ENCODE results near the gene CDO1.
A peak's percentile ranks its signal among the peaks of the same experiment; 100 is the strongest.

CDO1 gene

GRCh38 chr5:115816226-115817081 is at the start of gene CDO1:
TSS of gene CDO1 (minus strand) at chr5:115816659. CDS start at chr5:115816397, 262 bp downstream.
- H3K4me3 ChIP-seq (ENCODE audit: low read length in 2 of 2) = peak within 1 kb of the TSS; percentile 38 to 71
- H3K9ac ChIP-seq (ENCODE audit: low read depth in 1 of 2, low read length in 2 of 2) = no peak within 1 kb of the TSS
- H3K27ac ChIP-seq (ENCODE audit: low read depth in 2 of 2, low read length in 2 of 2) = no peak within 1 kb of the TSS
- H3K4me1 ChIP-seq (ENCODE audit: control insufficient read depth in 2 of 2, insufficient read depth in 2 of 2, low read length in 2 of 2) = peaks cover 0 to 8% of the 10 kb centered on the region in 2 donors
- H3K36me3 ChIP-seq (ENCODE audit: control insufficient read depth in 2 of 2, insufficient read depth in 2 of 2, low read length in 2 of 2) = no peaks in the 10 kb centered on the region
- H3K9me3 ChIP-seq (ENCODE audit: control insufficient read depth in 2 of 2, low read length in 2 of 2) = no peaks in the 10 kb centered on the region
- H3K27me3 ChIP-seq (ENCODE audit: control insufficient read depth in 2 of 2, insufficient read depth in 2 of 2, low read length in 2 of 2) = peaks cover 27 to 38% of the 10 kb centered on the region in 2 donors

DNA sequence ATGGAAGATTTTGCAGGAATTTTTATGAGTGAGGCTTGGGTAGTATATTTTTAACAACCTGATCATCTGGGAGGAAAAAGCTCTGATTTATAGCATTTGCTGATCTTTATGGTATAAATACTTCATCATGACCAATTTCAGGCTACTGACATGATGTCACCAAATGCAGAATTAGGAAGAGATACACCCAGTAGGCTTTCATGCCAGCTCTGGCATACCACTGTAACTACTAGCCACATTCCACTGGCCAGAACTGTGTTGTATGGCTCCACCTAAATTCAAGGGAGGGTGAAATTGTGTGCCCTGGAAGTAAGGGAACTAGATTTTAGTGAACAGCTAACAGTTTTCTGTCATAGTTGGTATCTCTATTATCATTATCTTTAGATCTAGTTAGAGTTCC is 42.9 kb upstream of the CDO1 start:
- H3K27ac ChIP-seq (ENCODE audit: low read depth in 2 of 2, low read length in 2 of 2) = no peak overlapping the region
- H3K9me3 ChIP-seq (ENCODE audit: control insufficient read depth in 2 of 2, low read length in 2 of 2) = peaks cover 0 to 3% of the 10 kb centered on the region in 2 donors
- H3K27me3 ChIP-seq (ENCODE audit: control insufficient read depth in 2 of 2, insufficient read depth in 2 of 2, low read length in 2 of 2) = no peaks in the 10 kb centered on the region
- H3K9ac ChIP-seq (ENCODE audit: low read depth in 1 of 2, low read length in 2 of 2) = no peak overlapping the region
- H3K36me3 ChIP-seq (ENCODE audit: control insufficient read depth in 2 of 2, insufficient read depth in 2 of 2, low read length in 2 of 2) = no peaks in the 10 kb centered on the region
- no peak overlapping the region for H3K4me3 ChIP-seq (ENCODE audit: low read length in 2 of 2)
- H3K4me1 ChIP-seq (ENCODE audit: control insufficient read depth in 2 of 2, insufficient read depth in 2 of 2, low read length in 2 of 2) = peaks cover 8 to 13% of the 10 kb centered on the region in 2 donors

DNA sequence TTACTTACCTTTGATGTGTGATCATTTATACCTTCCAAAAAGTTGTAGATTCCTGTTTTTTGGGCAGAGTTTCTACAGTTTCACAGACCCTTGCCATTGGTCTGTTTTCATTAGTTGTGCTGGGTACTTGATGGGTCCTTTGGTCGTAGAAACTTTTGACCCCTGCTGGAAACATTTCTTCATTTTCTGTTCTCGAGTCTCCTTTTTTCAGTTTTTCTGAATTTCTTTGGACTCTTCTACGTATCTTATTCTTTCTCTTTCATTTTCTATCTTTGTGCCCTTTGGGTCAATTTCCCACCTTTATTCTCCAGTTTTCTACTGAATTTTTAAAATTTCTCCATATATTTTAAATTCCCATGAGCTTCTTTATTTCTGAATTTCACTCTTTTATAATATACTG is 41.9 kb upstream of the CDO1 start:
- Histone ChIP-seq H3K9me3 (ENCODE audit: control insufficient read depth in 2 of 2, low read length in 2 of 2) (peaks cover 0 to under 1% of the 10 kb centered on the region in 2 donors), H3K27me3 (ENCODE audit: control insufficient read depth in 2 of 2, insufficient read depth in 2 of 2, low read length in 2 of 2) (no peaks in the 10 kb centered on the region), H3K9ac (ENCODE audit: low read depth in 1 of 2, low read length in 2 of 2) (no peak overlapping the region), H3K27ac (ENCODE audit: low read depth in 2 of 2, low read length in 2 of 2) (no peak overlapping the region), H3K36me3 (ENCODE audit: control insufficient read depth in 2 of 2, insufficient read depth in 2 of 2, low read length in 2 of 2) (no peaks in the 10 kb centered on the region), H3K4me1 (ENCODE audit: control insufficient read depth in 2 of 2, insufficient read depth in 2 of 2, low read length in 2 of 2) (peaks cover 8 to 13% of the 10 kb centered on the region in 2 donors), H3K4me3 (ENCODE audit: low read length in 2 of 2) (no peak overlapping the region)

GRCh38 chr5:115857626-115858349 is 41.3 kb upstream of the CDO1 start:
- H3K4me3 ChIP-seq (ENCODE audit: low read length in 2 of 2) = no peak overlapping the region
- H3K9ac ChIP-seq (ENCODE audit: low read depth in 1 of 2, low read length in 2 of 2) = no peak overlapping the region
- H3K27ac ChIP-seq (ENCODE audit: low read depth in 2 of 2, low read length in 2 of 2) = no peak overlapping the region

GRCh38 chr5:115857057-115857479 is 40.6 kb upstream of the CDO1 start:
- Histone ChIP-seq H3K36me3 (ENCODE audit: control insufficient read depth in 2 of 2, insufficient read depth in 2 of 2, low read length in 2 of 2) (no peaks in the 10 kb centered on the region), H3K9ac (ENCODE audit: low read depth in 1 of 2, low read length in 2 of 2) (no peak overlapping the region), H3K4me1 (ENCODE audit: control insufficient read depth in 2 of 2, insufficient read depth in 2 of 2, low read length in 2 of 2) (peaks cover 8 to 13% of the 10 kb centered on the region in 2 donors), H3K4me3 (ENCODE audit: low read length in 2 of 2) (peak overlapping the region in 1 of 2 donors; percentile 27), H3K9me3 (ENCODE audit: control insufficient read depth in 2 of 2, low read length in 2 of 2) (no peaks in the 10 kb centered on the region), H3K27ac (ENCODE audit: low read depth in 2 of 2, low read length in 2 of 2) (no peak overlapping the region), H3K27me3 (ENCODE audit: control insufficient read depth in 2 of 2, insufficient read depth in 2 of 2, low read length in 2 of 2) (no peaks in the 10 kb centered on the region)

More at GRCh38 chr5:115857626-115858349, 41.3 kb upstream of the CDO1 start:
- no peaks in the 10 kb centered on the region for H3K36me3 ChIP-seq (ENCODE audit: control insufficient read depth in 2 of 2, insufficient read depth in 2 of 2, low read length in 2 of 2)
- H3K27me3 ChIP-seq (ENCODE audit: control insufficient read depth in 2 of 2, insufficient read depth in 2 of 2, low read length in 2 of 2) = no peaks in the 10 kb centered on the region
- H3K9me3 ChIP-seq (ENCODE audit: control insufficient read depth in 2 of 2, low read length in 2 of 2) = no peaks in the 10 kb centered on the region
- H3K4me1 ChIP-seq (ENCODE audit: control insufficient read depth in 2 of 2, insufficient read depth in 2 of 2, low read length in 2 of 2) = peaks cover 8 to 13% of the 10 kb centered on the region in 2 donors

- peaks cover 8 to 13% of the 10 kb centered on the region in 2 donors for H3K4me1 ChIP-seq (ENCODE audit: control insufficient read depth in 2 of 2, insufficient read depth in 2 of 2, low read length in 2 of 2)
Observed at GRCh38 chr5:115855959-115856358, 39.5 kb upstream of the CDO1 start.

DNA sequence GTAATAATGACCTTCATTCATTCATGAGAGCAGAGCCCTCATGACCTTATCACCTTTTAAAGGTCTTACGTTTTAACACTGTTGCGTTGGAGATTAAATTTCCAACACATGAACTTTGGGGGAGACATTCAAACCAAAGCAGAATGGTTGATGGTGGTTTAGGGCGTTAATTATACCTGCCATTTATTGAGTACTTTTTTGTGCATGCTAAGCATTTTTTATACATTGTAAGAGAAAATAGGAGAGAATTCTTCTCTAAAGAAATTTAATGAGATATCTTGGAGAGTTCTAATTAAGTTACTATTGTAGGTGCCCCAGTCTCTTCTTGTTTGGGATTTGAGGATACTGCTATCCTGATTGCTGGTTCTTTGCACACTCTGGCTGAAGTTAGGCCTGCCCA is 37.7 kb upstream of the CDO1 start:
- Histone ChIP-seq H3K4me3 (ENCODE audit: low read length in 2 of 2) (no peak overlapping the region), H3K4me1 (ENCODE audit: control insufficient read depth in 2 of 2, insufficient read depth in 2 of 2, low read length in 2 of 2) (peaks cover 8 to 15% of the 10 kb centered on the region in 2 donors), H3K27ac (ENCODE audit: low read depth in 2 of 2, low read length in 2 of 2) (no peak overlapping the region)

More at GRCh38 chr5:115855959-115856358, 39.5 kb upstream of the CDO1 start:
- H3K4me3 ChIP-seq (ENCODE audit: low read length in 2 of 2) = no peak overlapping the region
- H3K9ac ChIP-seq (ENCODE audit: low read depth in 1 of 2, low read length in 2 of 2) = no peak overlapping the region
- no peak overlapping the region for H3K27ac ChIP-seq (ENCODE audit: low read depth in 2 of 2, low read length in 2 of 2)
- H3K27me3 ChIP-seq (ENCODE audit: control insufficient read depth in 2 of 2, insufficient read depth in 2 of 2, low read length in 2 of 2) = no peaks in the 10 kb centered on the region
- no peaks in the 10 kb centered on the region for H3K9me3 ChIP-seq (ENCODE audit: control insufficient read depth in 2 of 2, low read length in 2 of 2)
- no peaks in the 10 kb centered on the region for H3K36me3 ChIP-seq (ENCODE audit: control insufficient read depth in 2 of 2, insufficient read depth in 2 of 2, low read length in 2 of 2)

DNA sequence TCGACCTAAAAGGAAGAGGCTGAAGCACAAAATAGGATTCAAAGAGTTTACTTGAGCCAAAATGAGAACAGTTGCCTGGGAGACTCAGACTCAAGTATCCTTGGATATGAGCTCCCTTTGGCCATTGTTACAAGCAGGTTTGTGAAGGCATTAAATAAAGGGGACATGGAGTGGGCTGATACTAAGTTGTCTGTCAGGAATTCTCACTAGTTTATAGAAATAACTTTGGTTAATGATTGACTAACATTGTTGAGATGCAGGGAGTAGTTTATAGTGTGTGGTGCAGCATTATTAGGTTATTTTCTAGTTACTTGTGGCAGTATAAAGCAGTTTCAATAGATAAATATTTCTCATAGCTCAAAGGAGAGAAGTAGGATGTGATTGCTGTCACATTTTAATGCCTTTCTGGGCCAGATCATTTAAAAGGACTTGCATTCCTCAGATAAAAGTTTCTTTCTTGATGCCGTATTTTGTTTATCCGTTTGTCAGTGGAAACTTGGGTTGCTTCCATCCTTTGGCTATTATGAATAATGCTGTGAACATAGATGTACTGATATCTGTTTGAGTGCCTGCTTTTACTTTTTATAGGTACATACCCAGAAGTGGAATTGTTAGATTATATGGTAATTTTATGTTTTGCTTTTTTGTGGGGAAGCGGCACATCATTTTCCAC is 34.4 kb upstream of the CDO1 start:
- Histone ChIP-seq H3K9me3 (ENCODE audit: control insufficient read depth in 2 of 2, low read length in 2 of 2) (no peaks in the 10 kb centered on the region), H3K4me3 (ENCODE audit: low read length in 2 of 2) (no peak overlapping the region), H3K4me1 (ENCODE audit: control insufficient read depth in 2 of 2, insufficient read depth in 2 of 2, low read length in 2 of 2) (peaks cover 0 to 2% of the 10 kb centered on the region in 2 donors), H3K36me3 (ENCODE audit: control insufficient read depth in 2 of 2, insufficient read depth in 2 of 2, low read length in 2 of 2) (no peaks in the 10 kb centered on the region), H3K27ac (ENCODE audit: low read depth in 2 of 2, low read length in 2 of 2) (no peak overlapping the region), H3K27me3 (ENCODE audit: control insufficient read depth in 2 of 2, insufficient read depth in 2 of 2, low read length in 2 of 2) (no peaks in the 10 kb centered on the region), H3K9ac (ENCODE audit: low read depth in 1 of 2, low read length in 2 of 2) (no peak overlapping the region)

More for the DNA sequence above, 37.7 kb upstream of the CDO1 start:
- Histone ChIP-seq H3K36me3 (ENCODE audit: control insufficient read depth in 2 of 2, insufficient read depth in 2 of 2, low read length in 2 of 2) (no peaks in the 10 kb centered on the region), H3K27me3 (ENCODE audit: control insufficient read depth in 2 of 2, insufficient read depth in 2 of 2, low read length in 2 of 2) (no peaks in the 10 kb centered on the region), H3K9ac (ENCODE audit: low read depth in 1 of 2, low read length in 2 of 2) (no peak overlapping the region), H3K9me3 (ENCODE audit: control insufficient read depth in 2 of 2, low read length in 2 of 2) (no peaks in the 10 kb centered on the region)

DNA sequence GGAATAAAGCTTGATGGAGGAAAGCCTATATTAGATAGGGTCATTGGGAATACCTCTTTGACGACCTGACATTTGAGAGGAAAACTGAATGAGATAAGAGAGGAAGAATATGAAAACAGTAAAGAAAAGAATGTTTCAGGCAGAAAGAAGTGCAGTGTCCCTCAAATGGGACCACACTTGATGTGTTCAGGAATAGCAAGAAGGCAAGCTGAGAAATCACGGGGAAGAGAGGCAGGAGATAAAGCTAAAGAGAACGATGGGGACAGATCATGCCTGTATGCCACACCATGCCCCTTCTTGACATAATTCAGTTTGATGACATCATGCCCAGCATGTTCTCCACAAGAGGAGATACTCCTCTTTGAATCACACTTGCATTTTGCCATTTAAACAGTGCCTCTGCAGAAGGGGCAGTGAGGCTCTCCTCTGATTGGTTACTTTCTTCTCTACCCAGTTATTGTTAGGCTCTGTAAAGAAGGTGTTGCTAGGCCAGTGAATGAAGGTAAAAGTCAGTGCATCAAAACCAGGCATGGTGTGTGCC is 32.9 kb upstream of the CDO1 start:
- Histone ChIP-seq H3K9me3 (ENCODE audit: control insufficient read depth in 2 of 2, low read length in 2 of 2) (no peaks in the 10 kb centered on the region), H3K36me3 (ENCODE audit: control insufficient read depth in 2 of 2, insufficient read depth in 2 of 2, low read length in 2 of 2) (no peaks in the 10 kb centered on the region), H3K4me1 (ENCODE audit: control insufficient read depth in 2 of 2, insufficient read depth in 2 of 2, low read length in 2 of 2) (peaks cover 0 to 4% of the 10 kb centered on the region in 2 donors), H3K9ac (ENCODE audit: low read depth in 1 of 2, low read length in 2 of 2) (no peak overlapping the region), H3K27ac (ENCODE audit: low read depth in 2 of 2, low read length in 2 of 2) (no peak overlapping the region), H3K4me3 (ENCODE audit: low read length in 2 of 2) (no peak overlapping the region), H3K27me3 (ENCODE audit: control insufficient read depth in 2 of 2, insufficient read depth in 2 of 2, low read length in 2 of 2) (no peaks in the 10 kb centered on the region)

All from mucosa of rectum (tissue), 2 donors.